ENCODE results near the gene PRKN.

The PRKN gene

GRCh38 chr6:161835500-161836215 lies 891.9 kb downstream of the PRKN start:
- Histone ChIP-seq H3K27ac (ENCODE audit: low read depth, low read length, poor library complexity, severe bottlenecking) (no peak overlapping the region), H2AFZ (ENCODE audit: low read length) (no peak overlapping the region), H3K9me2 (ENCODE audit: low read depth, low read length) (no peaks in the 10 kb centered on the region), H3K79me2 (ENCODE audit: insufficient read depth, low read length) (no peaks in the 10 kb centered on the region), H3K27me3 (ENCODE audit: insufficient read depth, low read length) (no peaks in the 10 kb centered on the region), H3K36me3 (ENCODE audit: insufficient read depth, low read length) (no peaks in the 10 kb centered on the region), H3K9me3 (ENCODE audit: low read length) (no peaks in the 10 kb centered on the region), H3K4me3 (ENCODE audit: low read depth, low read length, poor library complexity, severe bottlenecking) (no peak overlapping the region), H3K9ac (ENCODE audit: low read length) (no peak overlapping the region), H3F3A (ENCODE audit: insufficient read depth, low read length) (no peaks in the 10 kb centered on the region), H3K4me2 (ENCODE audit: low read length) (no peak overlapping the region), H4K20me1 (ENCODE audit: insufficient read depth, low read length) (no peaks in the 10 kb centered on the region), H3K4me1 (ENCODE audit: insufficient read depth, low read length, severe bottlenecking) (no peaks in the 10 kb centered on the region)
- TF ChIP-seq CTCF (IDR thresholded peaks at IDR 0.05; ENCODE audit: low read length) (no peak), EZH2 (IDR thresholded peaks at IDR 0.05; ENCODE audit: borderline replicate concordance, low read length) (no peak)

GRCh38 chr6:161834426-161834825 lies 893.1 kb downstream of the PRKN start:
- no peaks in the 10 kb centered on the region for H3K27me3 ChIP-seq (ENCODE audit: insufficient read depth, low read length)
- no peak overlapping the region for H3K4me3 ChIP-seq (ENCODE audit: low read depth, low read length, poor library complexity, severe bottlenecking)
- no peaks in the 10 kb centered on the region for H3K4me1 ChIP-seq (ENCODE audit: insufficient read depth, low read length, severe bottlenecking)
- H4K20me1 ChIP-seq (ENCODE audit: insufficient read depth, low read length) = no peaks in the 10 kb centered on the region
- H3K36me3 ChIP-seq (ENCODE audit: insufficient read depth, low read length) = no peaks in the 10 kb centered on the region
- H3K79me2 ChIP-seq (ENCODE audit: insufficient read depth, low read length) = no peaks in the 10 kb centered on the region
- H2AFZ ChIP-seq (ENCODE audit: low read length) = no peak overlapping the region
- no peak for TF ChIP-seq EZH2 (IDR thresholded peaks at IDR 0.05; ENCODE audit: borderline replicate concordance, low read length)
- TF ChIP-seq CTCF (IDR thresholded peaks at IDR 0.05; ENCODE audit: low read length) = no peak
- no peak overlapping the region for H3K4me2 ChIP-seq (ENCODE audit: low read length)
- H3K9me2 ChIP-seq (ENCODE audit: low read depth, low read length) = no peaks in the 10 kb centered on the region
- no peaks in the 10 kb centered on the region for H3K9me3 ChIP-seq (ENCODE audit: low read length)
- no peak overlapping the region for H3K9ac ChIP-seq (ENCODE audit: low read length)
- no peaks in the 10 kb centered on the region for H3F3A ChIP-seq (ENCODE audit: insufficient read depth, low read length)
- H3K27ac ChIP-seq (ENCODE audit: low read depth, low read length, poor library complexity, severe bottlenecking) = no peak overlapping the region

- Histone ChIP-seq H3K4me1 (ENCODE audit: insufficient read depth, low read length, severe bottlenecking) (no peaks in the 10 kb centered on the region), H3K36me3 (ENCODE audit: insufficient read depth, low read length) (no peaks in the 10 kb centered on the region), H2AFZ (ENCODE audit: low read length) (no peak overlapping the region), H3K9me2 (ENCODE audit: low read depth, low read length) (no peaks in the 10 kb centered on the region), H3K27ac (ENCODE audit: low read depth, low read length, poor library complexity, severe bottlenecking) (no peak overlapping the region), H3F3A (ENCODE audit: insufficient read depth, low read length) (no peaks in the 10 kb centered on the region), H3K9me3 (ENCODE audit: low read length) (no peaks in the 10 kb centered on the region), H3K79me2 (ENCODE audit: insufficient read depth, low read length) (no peaks in the 10 kb centered on the region), H4K20me1 (ENCODE audit: insufficient read depth, low read length) (no peaks in the 10 kb centered on the region), H3K27me3 (ENCODE audit: insufficient read depth, low read length) (no peaks in the 10 kb centered on the region), H3K4me3 (ENCODE audit: low read depth, low read length, poor library complexity, severe bottlenecking) (no peak overlapping the region), H3K4me2 (ENCODE audit: low read length) (no peak overlapping the region), H3K9ac (ENCODE audit: low read length) (no peak overlapping the region)
- TF ChIP-seq CTCF (IDR thresholded peaks at IDR 0.05; ENCODE audit: low read length) (no peak), EZH2 (IDR thresholded peaks at IDR 0.05; ENCODE audit: borderline replicate concordance, low read length) (no peak)
These were observed 894.3 kb downstream of the PRKN start for GRCh38 chr6:161833099-161833860.

All from OCI-LY1 (cell line).